ENCODE measurements around the gene TPO.

DNA sequence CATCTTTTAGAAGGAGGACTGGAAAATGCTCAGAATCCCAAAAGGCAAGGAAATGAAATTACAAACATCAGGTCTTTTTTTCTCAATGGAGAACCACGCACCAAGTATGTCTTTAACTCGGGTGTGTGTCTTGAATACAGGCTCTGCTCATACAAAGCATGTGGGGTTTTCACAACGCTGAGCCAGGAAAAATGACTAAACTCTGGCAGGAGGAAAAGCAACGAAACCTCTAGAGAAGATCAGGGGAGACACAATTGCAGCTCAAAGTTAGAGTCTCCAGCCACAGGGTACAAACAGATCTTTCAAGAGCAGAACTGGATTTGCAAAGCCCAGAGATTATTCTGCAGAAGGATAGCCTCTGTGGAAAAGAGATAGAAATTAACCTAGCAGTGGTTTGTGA lies 42.8 kb upstream of the TPO start:
- TF ChIP-seq GATA2 (IDR thresholded peaks at IDR 0.05; ENCODE audit: low read depth, low read length) (no peak), GATA3 (IDR thresholded peaks at IDR 0.05; ENCODE audit: low read depth, low read length) (no peak)
